GM12891 (cell line): ENCODE results near the gene LAMP1.

Experiments
- DNase-seq: peaks from one replicate; pipeline ENCODE4 v3.0.0; 2011; ENCODE audit warnings: low spot score; ENCODE audit not compliant: insufficient read length
- FAIRE-seq: peaks from 2 replicates; lab custom pipeline; 2011; peaks lifted over from hg19 to GRCh38; lab: Jason Lieb, UNC
- PAX5 ChIP-seq: IDR thresholded peaks from 2 replicates; pipeline ENCODE4 v1.6.1; 2011; ENCODE audit warnings: low read length, moderate library complexity, mild to moderate bottlenecking; ENCODE audit not compliant: insufficient read depth, severe bottlenecking
- POLR2A ChIP-seq: IDR thresholded peaks from 2 replicates; pipeline ENCODE4 v1.6.1; 2011; ENCODE audit warnings: low read depth, low read length, control low read depth
- POLR2AphosphoS5 ChIP-seq: IDR thresholded peaks from 2 replicates; pipeline ENCODE4 v1.6.1; 2011; ENCODE audit warnings: low read depth, low read length, control low read depth
- POU2F2 ChIP-seq: IDR thresholded peaks from 2 replicates; pipeline ENCODE4 v1.6.1; 2011; ENCODE audit warnings: low read depth, mild to moderate bottlenecking, control low read depth, low read length, moderate library complexity
- SPI1 ChIP-seq: IDR thresholded peaks from 2 replicates; pipeline ENCODE4 v1.6.1; 2011; ENCODE audit warnings: low read depth, low read length, control low read depth
- TAF1 ChIP-seq: IDR thresholded peaks from 2 replicates; pipeline ENCODE4 v1.6.1; 2011; ENCODE audit warnings: low read depth, low read length, control low read depth

Gene LAMP1

DNA sequence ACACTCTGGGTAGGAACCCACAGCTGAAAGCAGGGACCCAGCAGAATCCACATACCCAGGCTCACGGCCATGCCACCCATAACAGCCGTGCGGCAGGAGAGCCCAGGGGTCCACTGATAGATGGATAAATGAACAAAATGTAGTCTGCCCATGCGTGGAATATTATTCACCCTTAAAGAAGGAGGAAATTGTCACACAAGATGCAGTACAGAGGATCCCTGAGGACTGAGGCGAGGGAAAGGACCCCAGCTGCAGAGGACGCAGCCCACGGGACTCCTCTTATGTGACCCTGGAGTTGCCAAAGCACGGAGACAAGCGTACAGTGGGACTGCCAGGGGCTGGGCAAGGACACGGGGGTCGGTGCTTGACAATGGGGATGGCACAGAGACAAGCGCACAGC is 56.2 kb downstream of the LAMP1 start:
- TF ChIP-seq POU2F2 = no peak
- TF ChIP-seq TAF1 = no peak
- no peak for TF ChIP-seq POLR2A
- TF ChIP-seq SPI1 = no peak
- no peak for TF ChIP-seq POLR2AphosphoS5
- FAIRE-seq = no peak
- DNase-seq = no peak

DNA sequence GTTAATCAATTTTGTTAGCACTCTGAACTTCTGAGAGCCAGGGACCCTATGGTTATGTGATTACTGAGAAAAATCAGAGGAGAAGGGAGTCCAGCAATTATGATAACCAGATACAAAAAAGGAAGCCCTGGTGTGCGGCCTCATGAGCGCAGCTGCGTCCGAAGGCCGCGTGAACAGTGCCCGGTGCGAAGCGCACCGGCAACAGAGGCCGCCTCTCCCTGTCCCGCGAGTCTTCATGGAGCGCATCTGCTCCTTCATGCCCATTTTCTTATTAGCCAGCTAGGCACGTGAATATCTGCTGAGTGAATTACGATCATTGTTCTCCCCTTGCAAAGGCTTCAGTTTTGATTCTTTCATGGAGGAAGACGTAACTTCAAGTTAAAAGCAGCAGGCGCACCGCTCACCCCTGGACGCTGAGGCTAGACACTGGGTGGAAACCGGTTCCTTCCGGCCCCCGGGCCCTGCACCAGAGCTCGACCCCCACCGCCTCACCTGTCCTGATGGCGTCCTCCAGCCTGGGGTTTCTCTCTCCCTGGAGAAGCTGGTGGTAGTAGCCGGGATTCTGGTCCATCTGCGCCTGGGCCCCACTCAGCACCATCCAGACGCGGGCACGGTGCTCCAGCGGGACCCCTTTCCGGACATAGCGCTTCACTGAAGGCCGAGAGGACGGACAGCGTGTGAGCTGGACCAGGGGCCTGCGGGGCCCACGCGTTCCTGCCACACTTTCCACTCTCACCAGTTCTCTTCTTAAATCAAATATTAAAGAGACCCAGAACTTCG is 58.0 kb downstream of the LAMP1 start:
- DNase-seq = no peak
- no peak for TF ChIP-seq SPI1
- no peak for TF ChIP-seq POU2F2
- TF ChIP-seq TAF1 = no peak
- TF ChIP-seq POLR2AphosphoS5 = no peak
- TF ChIP-seq POLR2A = no peak
- TF ChIP-seq PAX5 = no peak
- no peak for FAIRE-seq

DNA sequence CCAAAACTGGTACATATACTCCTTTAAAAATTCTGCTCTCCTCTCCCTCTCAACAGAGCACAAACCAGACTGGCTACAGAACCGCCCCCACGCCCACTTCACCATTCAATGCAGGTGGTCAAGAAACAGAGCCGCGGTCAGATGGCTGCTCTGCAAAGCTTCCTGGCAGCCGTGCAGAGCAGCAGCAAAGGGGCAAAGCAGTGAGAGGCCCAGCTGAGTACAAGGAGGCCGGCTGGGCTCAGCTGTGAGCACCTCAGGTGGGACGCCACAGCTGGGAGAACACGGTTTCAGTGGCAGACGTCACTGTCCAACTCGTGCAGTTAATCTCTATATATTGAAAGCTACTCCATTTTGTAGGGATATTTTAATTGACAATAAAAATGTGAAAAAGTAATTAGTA is 58.6 kb downstream of the LAMP1 start:
- TF ChIP-seq POLR2AphosphoS5 = no peak
- no peak for TF ChIP-seq POU2F2
- no peak for TF ChIP-seq TAF1
- no peak for TF ChIP-seq POLR2A
- TF ChIP-seq PAX5 = no peak
- TF ChIP-seq SPI1 = no peak
- DNase-seq (no peak), FAIRE-seq (no peak)

DNA sequence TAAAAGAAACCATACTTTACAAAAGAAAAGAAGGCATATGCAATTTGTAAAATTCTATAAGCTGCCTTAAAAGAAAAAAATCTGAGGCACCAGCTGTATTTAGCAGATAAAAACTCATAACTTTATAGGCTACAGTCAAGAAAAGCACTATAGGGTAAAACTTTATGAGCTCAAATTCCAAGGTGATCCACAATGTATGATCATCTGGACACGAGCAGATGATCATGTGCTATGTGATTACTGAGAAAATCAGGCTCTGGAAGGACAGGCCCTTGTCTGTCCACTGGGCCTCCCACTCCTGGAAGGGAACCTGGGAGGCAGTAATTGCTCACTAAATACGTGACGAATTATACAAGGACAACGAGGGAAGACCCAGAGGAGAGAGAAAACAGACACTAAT is 59.6 kb downstream of the LAMP1 start:
- TF ChIP-seq TAF1 = no peak
- TF ChIP-seq POU2F2 = no peak
- TF ChIP-seq SPI1 = no peak
- TF ChIP-seq POLR2AphosphoS5 = no peak
- no peak for TF ChIP-seq POLR2A
- no peak for TF ChIP-seq PAX5
- DNase-seq (no peak), FAIRE-seq (no peak)

DNA sequence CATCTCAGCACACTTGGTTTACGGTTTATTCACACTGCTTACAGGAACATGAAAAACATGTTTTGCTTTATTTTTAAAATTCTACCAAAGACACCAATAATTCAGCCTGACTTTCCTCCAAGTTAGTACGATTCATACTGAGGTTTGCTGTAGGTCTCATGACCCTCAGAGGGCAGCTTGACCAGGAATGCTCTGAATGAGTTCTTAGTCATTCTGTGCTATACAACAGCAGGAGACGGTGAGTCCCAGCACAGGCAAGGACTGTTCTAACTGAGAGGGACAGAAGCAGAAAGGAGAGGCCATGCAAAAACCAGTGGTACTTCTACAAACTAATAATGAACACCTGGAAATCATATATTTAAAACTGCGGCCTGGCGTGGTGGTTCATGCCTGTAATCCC is 60.5 kb downstream of the LAMP1 start:
- DNase-seq (no peak), FAIRE-seq (no peak)
- TF ChIP-seq PAX5 = no peak
- no peak for TF ChIP-seq TAF1
- no peak for TF ChIP-seq POLR2AphosphoS5
- TF ChIP-seq POLR2A = no peak
- no peak for TF ChIP-seq SPI1
- TF ChIP-seq POU2F2 = no peak

DNA sequence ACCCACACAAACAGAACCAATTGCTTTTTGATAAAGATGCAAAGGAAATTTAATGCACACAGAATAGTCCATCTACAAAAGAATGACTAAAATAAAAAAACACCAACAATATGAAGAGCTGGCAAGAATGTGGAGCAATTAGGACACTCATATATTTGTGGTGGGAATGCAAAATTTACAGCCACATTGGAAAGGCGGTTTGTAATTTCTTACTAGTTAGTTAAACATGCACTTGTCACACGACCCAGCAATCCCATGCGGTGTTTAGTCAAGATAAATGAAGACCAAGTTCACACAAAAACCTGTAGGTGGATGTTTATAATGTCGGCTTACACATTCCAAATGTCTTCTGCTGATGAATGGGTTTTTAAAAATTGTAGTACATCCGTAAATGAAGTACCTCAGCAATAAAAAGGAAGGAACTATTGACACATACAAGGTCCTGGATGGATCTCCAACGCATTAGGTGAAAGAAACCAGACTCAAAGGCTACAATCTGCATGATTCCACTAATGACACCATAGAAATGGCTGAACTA is 61.7 kb downstream of the LAMP1 start:
- DNase-seq (no peak), FAIRE-seq (no peak)
- TF ChIP-seq POLR2A (no peak), POU2F2 (no peak)

DNA sequence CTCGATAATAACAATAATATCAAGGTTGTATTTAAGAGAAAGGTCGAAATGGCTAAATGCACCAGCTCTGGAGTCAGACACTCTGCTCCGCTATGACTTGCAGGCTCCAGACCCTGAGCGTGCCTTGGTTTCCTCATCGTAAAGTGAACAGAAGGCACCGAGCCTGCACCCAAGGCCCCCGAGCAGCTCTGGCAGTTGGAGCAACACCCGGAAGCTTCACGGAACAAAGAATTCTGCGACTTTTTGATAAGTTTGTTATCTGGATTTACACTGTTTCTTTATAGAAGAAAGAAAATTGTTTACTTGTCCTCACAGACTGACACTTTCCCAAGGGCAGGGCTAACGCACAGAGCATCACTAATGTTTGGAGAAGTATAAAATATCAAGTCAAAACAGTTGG is 62.5 kb downstream of the LAMP1 start:
- DNase-seq = no peak
- TF ChIP-seq POLR2A (no peak), POLR2AphosphoS5 (no peak), TAF1 (no peak), PAX5 (no peak), POU2F2 (no peak), SPI1 (no peak)
- no peak for FAIRE-seq

DNA sequence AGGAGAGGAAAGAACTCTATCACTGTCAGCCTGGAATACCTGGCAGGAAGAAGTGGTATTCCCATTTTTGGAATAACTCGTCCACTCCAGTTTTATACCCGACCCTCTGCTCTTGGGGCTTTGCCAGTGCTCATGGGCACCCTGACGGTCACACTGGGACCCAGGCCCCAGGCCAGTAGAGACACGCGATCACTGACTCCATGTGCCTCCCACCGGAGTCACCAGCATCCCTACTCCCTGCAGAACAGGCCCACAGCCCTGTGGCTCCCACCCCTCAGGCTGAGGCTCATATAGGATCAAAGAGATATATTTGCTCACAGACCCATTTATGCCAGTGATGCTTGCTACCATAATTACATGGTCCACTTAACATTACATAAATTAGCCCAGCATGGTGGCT is 63.4 kb downstream of the LAMP1 start:
- FAIRE-seq (no peak), DNase-seq (no peak)
- TF ChIP-seq POU2F2 (no peak), SPI1 (no peak), PAX5 (no peak), POLR2AphosphoS5 (no peak), POLR2A (no peak), TAF1 (no peak)

DNA sequence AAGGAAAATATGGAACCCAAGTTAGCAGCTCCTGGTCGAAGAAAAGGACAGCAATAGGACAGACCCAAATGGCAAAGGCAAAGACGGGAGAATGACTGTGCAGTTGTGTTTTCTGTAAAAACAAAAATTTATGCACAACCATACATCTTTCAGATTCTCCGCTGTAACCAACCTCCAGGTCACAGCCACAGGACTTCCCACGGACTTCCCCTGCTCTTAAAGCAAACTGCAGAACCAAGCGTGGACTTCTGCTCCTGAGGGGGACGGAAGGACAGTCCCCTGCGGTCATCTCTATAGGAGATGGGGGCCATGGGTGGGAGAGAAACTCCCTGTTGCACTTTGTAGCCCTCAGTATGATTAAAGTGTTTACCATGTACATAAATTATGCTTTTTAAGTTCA is 64.4 kb downstream of the LAMP1 start:
- TF ChIP-seq POLR2AphosphoS5 = no peak
- no peak for TF ChIP-seq PAX5
- no peak for TF ChIP-seq POLR2A
- no peak for TF ChIP-seq TAF1
- TF ChIP-seq SPI1 = no peak
- no peak for TF ChIP-seq POU2F2
- no peak for FAIRE-seq
- DNase-seq = no peak

DNA sequence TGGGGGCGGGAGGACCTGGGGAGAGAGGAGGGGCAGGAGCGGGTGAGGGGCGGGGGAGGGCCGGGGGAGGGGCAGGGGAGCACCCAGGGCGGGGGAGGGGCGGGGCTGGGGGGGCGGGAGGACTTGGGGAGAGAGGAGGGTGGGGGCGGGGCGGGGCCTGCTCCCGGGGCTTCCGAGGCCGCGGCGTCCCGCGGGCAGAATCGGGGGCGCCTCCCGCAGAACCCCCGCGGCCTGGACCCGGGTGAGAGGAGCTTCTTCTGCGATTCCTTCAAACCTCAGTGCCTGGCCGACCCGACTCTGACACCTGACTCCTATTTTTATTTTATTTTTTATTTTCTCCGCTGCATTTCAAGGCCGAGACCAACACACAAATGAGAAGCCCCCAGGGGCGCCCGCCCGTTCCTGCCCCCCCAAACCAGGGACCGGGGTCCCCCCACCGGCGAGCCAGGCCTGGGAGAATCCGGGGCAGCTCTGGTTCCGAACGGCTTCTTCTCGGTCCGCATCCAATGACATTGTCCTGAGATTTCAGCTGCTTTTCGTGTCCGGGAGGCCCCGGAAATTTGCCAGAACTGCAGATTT is 67.4 kb downstream of the LAMP1 start:
- DNase-seq = no peak
- no peak for TF ChIP-seq POLR2AphosphoS5
- FAIRE-seq = no peak
